Fibroblast of mammary gland (primary cell): ENCODE data around the gene HTT-AS.

ENCODE experiments used
- DNase-seq: peaks from one replicate; pipeline ENCODE4 v3.0.0-alpha.2; 2010; ENCODE audit warnings: low read depth
- H3K4me3 ChIP-seq: 2 replicates; pipeline ENCODE4 v1.5.1; 2011; ENCODE audit warnings: low read depth, mild to moderate bottlenecking, low read length, moderate library complexity; ENCODE audit not compliant: control insufficient read depth
- CTCF ChIP-seq: conservative IDR thresholded peaks from 2 replicates; pipeline ENCODE4 v1.5.1; 2011; ENCODE audit warnings: low read depth, low read length, inconsistent platforms; ENCODE audit not compliant: control insufficient read depth, insufficient read depth

HTT-AS gene

GRCh38 chr4:3074078-3074845 is at the start of gene HTT-AS, which contains the start of gene HTT:
Gene HTT-AS, minus strand, starts transcription at chr4:3074538.
Gene HTT, plus strand, starts transcription at chr4:3074681. Its CDS starts 145 bp downstream, at chr4:3074826.
- peak within 1 kb of the TSS; percentile 86 for H3K4me3 ChIP-seq
- DNase-seq, result peak; percentile 89
- TF ChIP-seq CTCF, result no peak

DNA sequence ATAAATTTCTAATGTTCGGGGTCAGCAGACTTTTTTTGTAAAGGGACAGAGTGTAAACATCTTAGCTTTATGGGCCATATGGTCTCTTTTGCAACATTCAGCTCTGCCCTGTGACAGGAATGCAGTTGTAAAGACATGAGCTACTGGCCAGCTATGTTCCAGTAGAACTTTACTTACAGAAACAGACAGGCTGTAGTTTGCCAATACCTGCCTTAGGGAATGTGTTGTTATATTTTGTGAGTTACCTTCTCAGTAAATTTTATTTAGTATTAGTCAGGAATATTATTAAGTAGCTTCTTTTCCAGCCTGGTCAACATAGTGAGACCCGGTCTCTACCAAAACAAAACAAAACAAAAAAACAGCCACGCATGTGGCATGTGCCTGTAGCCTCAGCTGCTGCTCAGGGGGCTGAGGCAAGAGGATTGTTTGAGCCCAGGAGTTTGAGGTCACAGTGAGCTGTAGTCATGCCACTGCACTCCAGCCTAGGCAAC is 48.9 kb upstream of the HTT-AS start:
- TF ChIP-seq CTCF, result no peak
- no peak overlapping the region for H3K4me3 ChIP-seq
- peak; percentile 44 for DNase-seq

GRCh38 chr4:3122081-3122563 is 47.8 kb upstream of the HTT-AS start:
- DNase-seq, result no peak
- no peak for TF ChIP-seq CTCF

GRCh38 chr4:3121596-3121995 is 47.3 kb upstream of the HTT-AS start:
- TF ChIP-seq CTCF, result no peak
- no peak for DNase-seq
- no peak overlapping the region for H3K4me3 ChIP-seq

More at GRCh38 chr4:3122081-3122563, 47.8 kb upstream of the HTT-AS start:
- H3K4me3 ChIP-seq, result no peak overlapping the region

- DNase-seq, result no peak
- TF ChIP-seq CTCF, result no peak
- H3K4me3 ChIP-seq, result no peak overlapping the region
Observed at GRCh38 chr4:3121110-3121509, 46.8 kb upstream of the HTT-AS start.

GRCh38 chr4:3119464-3119863 is 45.1 kb upstream of the HTT-AS start:
- TF ChIP-seq CTCF, result no peak
- no peak overlapping the region for H3K4me3 ChIP-seq
- DNase-seq, result no peak

- no peak for DNase-seq
- no peak overlapping the region for H3K4me3 ChIP-seq
- no peak for TF ChIP-seq CTCF
Observed at GRCh38 chr4:3118312-3118711, 44.0 kb upstream of the HTT-AS start.
